ENCODE measurements around the gene CAMK2G.
"Not testable (repeated sequence)": the region's sequence is repeated elsewhere in the genome, so short reads cannot be mapped to it uniquely, and the experiment has no call there.

CAMK2G gene

DNA sequence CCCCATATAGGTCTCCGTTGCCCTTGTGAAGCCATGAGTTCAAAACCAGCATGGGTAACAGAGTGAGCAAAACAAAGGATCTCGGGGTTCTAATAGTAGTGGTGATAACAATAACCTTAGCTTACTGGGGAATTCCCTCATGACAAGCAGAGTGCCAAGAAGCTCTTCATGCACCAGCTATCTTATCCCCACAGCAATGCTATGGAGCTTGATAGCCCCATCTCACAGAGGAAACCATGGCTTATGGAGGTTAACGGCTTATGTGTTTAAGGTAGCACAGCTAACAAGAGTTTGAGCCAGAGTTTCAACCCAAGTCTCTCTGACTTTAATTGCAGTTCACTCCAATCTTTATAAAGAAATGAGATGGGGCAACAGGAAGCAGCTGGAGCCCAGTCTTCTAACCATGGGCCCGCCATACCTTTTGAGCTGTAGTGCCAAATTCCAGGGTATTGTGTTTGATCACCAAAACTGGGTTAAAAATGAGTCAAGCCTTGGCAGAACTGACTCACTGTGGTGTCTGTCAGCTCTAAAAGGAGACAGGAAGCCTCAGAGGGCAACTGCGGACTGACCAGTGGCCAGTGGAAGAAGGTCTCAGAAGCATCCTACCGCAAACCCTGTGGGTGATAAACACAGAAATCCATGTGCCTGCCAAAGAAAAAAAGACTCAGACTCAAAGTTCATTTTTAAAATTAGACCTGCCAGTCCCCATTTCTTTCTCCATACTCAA is 20.1 kb upstream of the CAMK2G start:
- no peak for TF ChIP-seq ZNF274 (IDR thresholded peaks at IDR 0.05; ENCODE audit: low read depth, low read length)
- H3K4me3 ChIP-seq (ENCODE audit: low read length): no peak overlapping the region

DNA sequence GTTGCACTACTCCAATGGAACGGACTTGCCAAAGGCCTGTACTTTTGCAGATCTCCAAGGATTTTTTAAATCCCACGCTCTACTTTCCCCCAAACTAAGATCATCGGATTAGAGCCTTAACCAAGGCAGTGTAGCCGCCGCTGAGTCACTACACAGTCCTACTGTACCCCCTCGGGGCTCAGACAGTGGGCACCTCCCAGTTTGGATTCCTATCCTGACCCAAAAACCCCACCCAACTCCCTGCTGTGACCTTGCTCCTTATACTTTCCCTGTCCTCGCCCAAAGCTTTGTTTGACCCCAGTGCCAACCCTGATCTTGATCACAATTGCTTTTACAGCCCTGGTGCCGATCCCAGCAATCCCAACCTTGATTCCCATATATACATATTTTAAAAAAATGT is 19.1 kb upstream of the CAMK2G start:
- H3K4me3 ChIP-seq (ENCODE audit: low read length): no peak overlapping the region
- TF ChIP-seq ZNF274 (IDR thresholded peaks at IDR 0.05; ENCODE audit: low read depth, low read length): no peak

DNA sequence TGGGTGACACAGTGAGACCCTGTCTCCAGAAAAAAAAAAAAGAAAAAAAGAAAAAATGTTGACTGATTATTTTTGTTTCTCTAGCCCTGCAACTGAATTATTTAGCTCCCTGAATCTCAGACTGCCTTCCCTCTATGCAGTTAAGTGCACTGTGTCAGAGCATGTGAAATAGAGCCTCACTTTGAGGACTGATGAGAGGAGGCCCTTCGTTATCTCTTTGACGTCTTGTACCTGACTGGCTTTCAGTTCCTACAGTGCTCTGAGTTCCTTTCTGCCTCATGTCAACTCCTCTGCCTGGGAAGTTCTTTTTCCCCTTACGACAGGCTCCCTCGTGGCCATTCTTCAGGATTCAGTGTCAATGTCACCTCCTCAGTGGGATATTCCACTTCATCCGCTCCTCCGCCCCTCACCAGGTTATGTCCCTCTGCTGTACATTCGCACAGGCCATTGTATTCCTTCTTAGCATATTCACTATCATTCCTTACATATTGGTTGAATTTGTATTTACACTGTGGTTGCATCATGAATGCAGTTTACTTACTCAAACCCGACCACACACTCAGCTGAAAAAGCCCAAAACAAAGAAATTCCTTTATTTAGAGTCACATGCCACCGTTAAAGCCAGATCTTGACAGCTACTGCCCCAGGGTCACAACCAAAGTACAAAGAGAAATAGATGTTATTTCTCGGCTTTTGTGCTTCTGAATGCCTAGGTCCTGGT is 18.1 kb upstream of the CAMK2G start:
- no peak overlapping the region for H3K4me3 ChIP-seq (ENCODE audit: low read length)
- TF ChIP-seq ZNF274 (IDR thresholded peaks at IDR 0.05; ENCODE audit: low read depth, low read length): no peak

DNA sequence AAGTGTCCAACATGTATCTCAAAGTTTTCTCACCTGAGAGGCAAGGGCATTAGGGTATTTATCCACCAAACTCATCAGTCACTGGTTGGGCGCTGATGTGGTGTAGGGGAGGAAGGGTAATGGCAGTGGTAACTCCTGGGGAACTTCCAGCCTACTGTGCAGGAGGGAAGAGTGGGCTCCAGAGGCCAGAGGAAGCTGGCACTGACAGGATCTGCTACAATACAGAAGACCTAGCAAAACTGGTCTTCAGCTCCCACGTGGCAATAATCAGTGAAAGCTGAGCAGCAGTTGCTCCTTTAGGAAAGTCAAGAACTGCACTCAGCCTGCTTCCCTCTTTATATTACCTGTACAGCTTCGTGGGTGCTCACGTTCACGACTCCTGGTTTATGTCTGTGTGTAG is 17.2 kb upstream of the CAMK2G start:
- no peak overlapping the region for H3K4me3 ChIP-seq (ENCODE audit: low read length)
- no peak for TF ChIP-seq ZNF274 (IDR thresholded peaks at IDR 0.05; ENCODE audit: low read depth, low read length)

DNA sequence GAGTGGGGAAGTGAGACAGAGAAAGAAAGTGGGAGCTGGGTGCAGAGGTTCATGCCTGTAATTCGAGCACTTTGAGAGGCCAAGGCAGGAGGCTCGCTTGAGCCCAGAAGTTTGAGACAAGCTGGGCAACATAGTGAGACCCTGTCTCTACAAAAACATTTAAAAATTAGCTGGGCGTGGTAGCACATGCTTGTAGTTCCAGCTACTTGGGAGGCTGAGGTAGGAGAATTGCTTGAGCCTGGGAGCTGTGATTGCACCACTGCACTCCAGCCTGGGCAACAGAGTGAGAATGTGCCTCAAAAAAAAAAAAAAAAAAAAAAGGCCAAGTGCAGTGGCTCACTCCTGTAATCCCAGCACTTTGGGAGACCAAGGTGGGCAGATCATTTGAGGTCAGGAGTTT is 16.5 kb upstream of the CAMK2G start:
- H3K4me3 ChIP-seq (ENCODE audit: low read length): not testable (repeated sequence)

DNA sequence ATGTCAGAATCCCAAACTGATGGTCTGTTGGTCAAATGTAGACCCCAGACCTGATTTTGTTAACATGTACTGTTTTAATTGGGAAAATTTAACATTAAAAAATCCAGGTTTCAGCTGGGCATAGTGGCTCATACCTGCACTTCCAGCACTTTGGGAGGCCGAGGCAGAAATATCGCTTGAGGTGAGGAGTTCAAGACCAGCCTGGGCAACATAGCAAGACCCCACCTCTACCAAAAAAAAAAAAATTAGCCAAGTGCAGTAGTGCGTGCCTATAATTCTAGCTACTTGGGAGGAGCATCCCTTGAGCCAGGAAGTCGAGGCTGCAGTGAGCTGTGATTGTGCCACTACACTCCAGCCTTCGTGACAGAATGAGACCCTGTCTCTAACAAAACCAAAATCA is 15.9 kb upstream of the CAMK2G start:
- no peak overlapping the region for H3K4me3 ChIP-seq (ENCODE audit: low read length)
- no peak for TF ChIP-seq ZNF274 (IDR thresholded peaks at IDR 0.05; ENCODE audit: low read depth, low read length)

DNA sequence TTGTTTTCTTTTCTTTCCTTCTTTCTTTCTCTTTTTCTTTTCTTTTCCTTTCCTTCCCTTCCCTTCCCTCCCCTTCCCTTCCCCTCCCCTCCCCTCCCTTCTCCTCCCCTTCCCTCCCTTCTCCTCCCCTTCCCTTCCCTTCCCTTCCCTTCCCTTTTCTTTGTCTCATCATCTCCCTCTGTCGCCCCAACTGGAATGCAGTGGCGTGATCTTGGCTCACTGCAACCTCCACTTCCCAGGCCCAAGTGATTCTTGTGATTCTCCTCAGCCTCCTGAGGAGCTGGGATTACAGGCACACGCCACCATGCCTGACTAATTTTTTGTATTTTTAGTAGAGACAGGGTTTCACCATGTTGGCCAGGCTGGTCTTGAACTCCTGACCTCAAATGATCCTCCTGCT is 15.1 kb upstream of the CAMK2G start:
- H3K4me3 ChIP-seq (ENCODE audit: low read length): not testable (repeated sequence)

DNA sequence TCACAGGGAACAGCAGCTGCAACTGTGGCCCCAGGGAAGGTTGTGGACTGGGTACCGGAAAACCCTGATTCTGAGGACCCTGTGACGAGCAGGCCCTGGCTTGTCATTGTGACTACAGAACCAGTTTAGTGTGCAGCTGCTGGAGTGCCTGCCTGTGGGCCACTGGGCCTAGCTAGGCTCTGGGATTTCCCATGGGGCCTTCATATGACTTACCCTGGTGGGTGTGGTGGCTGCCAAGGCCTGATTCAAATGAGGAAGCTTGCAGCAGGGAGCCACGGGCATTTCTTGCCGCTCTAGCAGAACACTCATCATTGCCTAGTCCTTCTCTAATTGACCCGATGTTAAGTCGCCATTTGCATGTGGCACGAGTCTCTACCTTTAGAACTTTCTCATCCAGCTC is 14.7 kb upstream of the CAMK2G start:
- H3K4me3 ChIP-seq (ENCODE audit: low read length): no peak overlapping the region
- TF ChIP-seq ZNF274 (IDR thresholded peaks at IDR 0.05; ENCODE audit: low read depth, low read length): no peak

DNA sequence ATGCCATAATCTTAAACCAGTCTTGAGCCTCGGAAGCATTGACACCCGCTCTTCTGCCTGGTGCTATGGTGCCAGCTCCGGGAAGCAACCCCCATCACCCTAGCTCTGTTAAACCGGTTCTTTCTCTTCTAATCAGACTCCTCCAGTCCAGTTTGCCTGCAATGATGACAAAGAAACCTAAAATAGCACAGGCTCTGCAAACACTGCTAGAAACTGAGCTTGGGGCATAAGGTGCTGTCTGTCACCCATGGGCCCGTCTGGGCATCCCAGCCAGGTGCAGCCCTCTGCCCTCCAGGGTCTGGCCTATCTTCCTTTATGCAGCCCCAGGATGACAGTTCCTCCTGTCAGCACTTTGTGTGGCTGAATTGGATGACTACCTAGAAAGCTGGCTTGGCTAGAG is 14.2 kb upstream of the CAMK2G start:
- H3K4me3 ChIP-seq (ENCODE audit: low read length): no peak overlapping the region
- no peak for TF ChIP-seq ZNF274 (IDR thresholded peaks at IDR 0.05; ENCODE audit: low read depth, low read length)

DNA sequence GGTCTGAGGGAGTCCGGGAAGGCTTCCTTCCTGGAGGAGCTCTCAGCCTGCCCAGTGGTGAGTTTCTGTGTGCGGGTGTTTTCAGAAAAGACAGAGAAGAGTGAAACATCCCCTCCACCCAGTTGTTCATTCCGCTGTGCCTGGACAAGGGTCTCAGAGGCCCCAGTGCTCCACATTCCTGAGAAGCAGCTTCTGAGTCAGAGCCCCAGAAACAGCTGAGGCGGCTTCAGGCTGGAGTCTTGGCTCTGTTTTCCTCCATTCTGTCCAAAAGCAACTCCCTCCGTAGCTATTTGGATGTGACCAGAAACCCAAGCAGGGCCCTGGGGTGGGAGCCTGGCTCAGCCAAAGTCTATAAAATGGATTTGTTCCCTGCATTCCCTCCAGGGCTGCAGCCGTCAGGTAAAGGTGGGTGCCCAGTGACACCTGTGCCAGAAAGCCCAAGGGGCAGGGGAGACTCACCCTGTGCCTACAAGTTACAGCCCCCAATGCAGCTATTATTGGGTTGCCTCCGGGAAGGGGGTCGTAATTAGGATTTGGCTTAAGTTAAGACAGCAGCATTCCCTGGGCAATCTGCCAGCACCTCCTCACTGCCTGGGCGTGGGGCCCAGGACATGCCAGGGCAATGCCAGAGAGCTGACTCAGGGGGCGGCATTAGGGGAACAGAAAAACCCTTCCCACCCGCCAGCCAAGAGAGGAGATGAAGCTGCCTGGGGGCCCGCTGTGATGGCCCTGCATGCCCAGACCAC is 13.1 kb upstream of the CAMK2G start:
- no peak overlapping the region for H3K4me3 ChIP-seq (ENCODE audit: low read length)
- TF ChIP-seq ZNF274 (IDR thresholded peaks at IDR 0.05; ENCODE audit: low read depth, low read length): no peak

DNA sequence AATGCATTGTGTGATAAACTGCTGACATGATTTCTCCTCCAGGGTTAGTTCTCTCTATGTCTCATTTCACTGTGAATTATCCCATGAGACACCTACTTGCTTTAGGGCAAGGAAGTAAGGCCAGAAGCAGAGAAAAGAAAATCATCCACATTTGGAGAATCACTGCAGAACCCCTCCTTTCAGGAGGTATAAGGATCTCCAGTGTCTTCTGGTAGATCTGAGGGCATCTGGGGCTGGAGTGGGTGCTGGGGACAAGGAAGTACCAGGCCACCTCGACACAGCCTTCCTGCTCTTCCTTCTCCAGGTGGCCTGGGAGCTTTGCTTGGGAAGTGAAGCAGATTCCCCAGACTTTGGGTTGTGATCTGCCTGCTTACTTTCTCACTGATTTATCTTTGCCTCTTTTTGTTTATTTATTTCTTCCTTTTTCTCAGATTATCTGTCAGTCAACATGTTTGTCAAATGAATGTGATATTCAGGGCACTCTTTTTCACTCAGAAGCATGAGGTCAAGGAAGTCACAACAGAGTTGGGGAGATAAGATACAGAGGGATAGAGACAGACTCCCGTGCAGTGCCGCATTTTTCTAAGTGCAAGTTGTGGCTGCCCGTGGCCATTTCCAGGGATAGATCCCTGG is 12.4 kb upstream of the CAMK2G start:
- no peak overlapping the region for H3K4me3 ChIP-seq (ENCODE audit: low read length)
- TF ChIP-seq ZNF274 (IDR thresholded peaks at IDR 0.05; ENCODE audit: low read depth, low read length): no peak

DNA sequence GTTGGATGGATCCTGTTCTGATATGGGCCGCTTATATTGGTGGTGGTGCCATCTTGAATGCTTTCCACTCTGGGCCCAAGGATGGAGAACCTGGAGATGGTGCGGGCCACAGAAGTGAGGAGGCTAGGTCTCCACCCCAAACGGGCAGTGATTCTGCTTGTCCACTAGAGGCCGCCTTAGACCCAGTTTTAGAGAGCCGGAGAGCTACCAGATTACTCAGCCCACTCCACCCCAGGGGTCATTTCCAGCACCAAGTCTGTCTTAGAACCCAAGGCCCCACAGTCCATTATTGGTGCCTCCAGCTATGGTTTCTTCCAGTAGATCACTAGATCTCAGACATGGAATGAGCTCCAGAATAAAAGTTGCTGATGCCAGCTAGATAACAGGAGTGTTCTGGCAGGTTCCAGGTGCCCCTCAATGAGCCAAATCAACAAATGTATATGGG is 11.8 kb upstream of the CAMK2G start:
- H3K4me3 ChIP-seq (ENCODE audit: low read length): no peak overlapping the region
- no peak for TF ChIP-seq ZNF274 (IDR thresholded peaks at IDR 0.05; ENCODE audit: low read depth, low read length)

DNA sequence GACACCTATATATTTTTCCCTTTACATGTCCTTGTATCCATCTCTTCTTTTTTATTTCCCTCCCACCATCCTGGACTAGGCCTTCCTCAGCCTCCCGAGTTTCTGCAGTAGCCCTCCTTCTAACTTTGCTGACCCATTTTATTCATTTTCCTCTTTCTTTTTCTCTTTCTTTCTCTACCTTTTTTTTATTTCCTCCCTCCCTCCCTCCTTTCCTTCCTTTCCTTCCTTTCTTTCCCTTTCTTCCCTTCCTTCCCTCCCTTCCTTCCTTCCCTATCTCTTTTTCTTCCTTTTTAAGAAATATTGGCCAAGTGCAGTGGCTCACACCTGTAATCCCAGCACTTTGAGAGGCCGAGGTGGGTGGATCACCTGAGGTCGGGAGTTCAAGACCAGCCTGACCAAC is 9.7 kb upstream of the CAMK2G start:
- H3K4me3 ChIP-seq (ENCODE audit: low read length): no peak overlapping the region
- TF ChIP-seq ZNF274 (IDR thresholded peaks at IDR 0.05; ENCODE audit: low read depth, low read length): no peak

DNA sequence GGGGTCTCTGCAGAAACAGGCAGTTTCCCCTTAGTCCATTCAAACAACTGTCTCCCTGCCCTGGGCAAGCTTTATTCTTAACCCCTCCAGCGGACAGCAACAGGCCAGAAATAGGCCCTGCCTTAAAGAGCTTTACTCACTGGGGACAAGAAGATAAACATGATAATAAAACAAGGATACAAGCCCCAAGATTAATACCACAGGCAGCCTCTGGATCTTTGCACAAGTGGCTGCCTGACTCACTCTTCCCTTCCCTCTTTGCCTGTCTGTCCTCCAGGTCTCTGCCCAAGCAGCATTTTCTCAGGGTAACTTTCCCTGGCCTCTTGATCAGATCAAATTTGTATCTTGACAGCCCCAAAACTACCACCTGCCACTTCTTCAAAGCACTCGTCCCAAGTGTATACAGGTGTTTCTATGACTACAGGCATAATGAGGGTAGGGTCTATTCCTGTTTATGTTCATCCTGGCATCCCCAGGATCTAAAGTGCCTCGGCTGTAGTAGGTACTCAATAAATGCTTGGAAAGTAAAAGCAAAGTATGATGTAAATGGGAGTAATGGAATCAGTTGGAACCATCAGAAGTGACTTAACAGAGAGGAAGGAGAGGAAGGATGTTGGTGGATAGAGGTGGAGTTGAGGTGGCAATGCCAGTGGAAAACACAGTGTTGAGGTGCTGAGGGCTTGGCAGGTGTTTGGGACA is 7.0 kb upstream of the CAMK2G start:
- no peak for TF ChIP-seq ZNF274 (IDR thresholded peaks at IDR 0.05; ENCODE audit: low read depth, low read length)
- H3K4me3 ChIP-seq (ENCODE audit: low read length): no peak overlapping the region
